HG03439 (cell line): ENCODE results near the gene KRT77.
"Not testable (repeated sequence)": the region's sequence is repeated elsewhere in the genome, so short reads cannot be mapped to it uniquely, and the experiment has no call there.

Experiments
- ATAC-seq: cut with Tn5 transposase; IDR thresholded peaks from one replicate; pipeline ENCODE4 v1.9.1; 2021; ENCODE audit warnings: mild to moderate bottlenecking, moderate library complexity; ENCODE audit not compliant: unreplicated experiment

The KRT77 gene

GRCh38 chr12:52679875-52680274 is 23.4 kb downstream of the KRT77 start:
- ATAC-seq = no peak

DNA sequence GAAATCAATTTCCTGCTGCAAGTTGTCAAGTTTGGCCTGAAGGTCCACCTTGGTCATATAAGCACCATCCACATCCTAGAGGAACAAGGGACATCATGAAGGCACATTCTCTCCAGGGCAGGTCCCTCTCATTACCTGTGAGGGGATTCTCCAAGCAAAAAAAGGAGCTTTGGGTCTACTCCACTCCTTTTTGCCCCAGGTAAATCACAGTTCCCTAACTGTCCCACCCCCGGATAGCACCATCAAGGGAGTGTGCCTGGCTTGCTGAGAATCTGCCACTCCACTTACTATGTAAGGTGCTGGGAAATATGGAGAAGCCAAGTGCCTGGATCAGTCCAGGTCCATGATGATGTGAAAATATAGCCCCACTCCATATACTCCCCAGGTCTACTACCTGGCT is 25.7 kb downstream of the KRT77 start:
- ATAC-seq = no peak

- ATAC-seq = no peak
These were observed 26.2 kb downstream of the KRT77 start for GRCh38 chr12:52677126-52677525.

DNA sequence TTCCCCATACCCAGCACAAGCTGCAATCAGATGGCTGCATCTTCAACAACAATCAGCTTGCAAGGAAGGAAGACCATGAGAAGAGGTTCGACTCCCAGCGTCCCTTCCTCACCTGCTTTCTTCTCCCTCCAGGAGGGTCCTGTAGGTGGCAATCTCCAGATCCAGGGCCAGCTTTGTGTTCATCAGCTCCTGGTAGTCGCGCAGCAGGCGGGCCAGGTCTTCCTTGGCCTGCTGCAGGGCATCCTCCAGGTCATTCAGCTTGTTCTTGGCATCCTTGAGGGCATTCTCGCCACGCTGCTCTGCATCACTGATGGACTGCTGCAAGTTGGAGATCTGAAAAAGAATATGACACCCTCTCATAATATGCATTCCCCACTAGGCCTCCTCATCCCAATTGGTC is 27.2 kb downstream of the KRT77 start:
- no peak for ATAC-seq

GRCh38 chr12:52675301-52675701 is 28.0 kb downstream of the KRT77 start:
- no peak for ATAC-seq

DNA sequence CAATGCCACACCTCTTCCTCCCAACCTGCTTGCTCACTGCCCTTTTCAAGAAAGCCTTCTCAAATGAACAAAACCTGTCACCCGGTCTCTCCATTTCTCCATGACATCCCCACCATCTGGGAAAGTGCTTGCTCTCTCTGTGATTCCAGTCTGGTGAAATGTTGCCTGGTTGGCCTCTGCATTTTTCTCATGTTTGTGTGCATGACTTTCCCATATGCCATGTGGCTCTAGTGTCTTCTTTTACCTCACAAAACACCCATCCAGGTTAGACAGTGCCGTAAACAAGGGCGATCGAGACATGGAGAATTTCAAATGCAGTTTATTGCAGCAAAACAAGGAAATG is 28.9 kb downstream of the KRT77 start:
- no peak for ATAC-seq

DNA sequence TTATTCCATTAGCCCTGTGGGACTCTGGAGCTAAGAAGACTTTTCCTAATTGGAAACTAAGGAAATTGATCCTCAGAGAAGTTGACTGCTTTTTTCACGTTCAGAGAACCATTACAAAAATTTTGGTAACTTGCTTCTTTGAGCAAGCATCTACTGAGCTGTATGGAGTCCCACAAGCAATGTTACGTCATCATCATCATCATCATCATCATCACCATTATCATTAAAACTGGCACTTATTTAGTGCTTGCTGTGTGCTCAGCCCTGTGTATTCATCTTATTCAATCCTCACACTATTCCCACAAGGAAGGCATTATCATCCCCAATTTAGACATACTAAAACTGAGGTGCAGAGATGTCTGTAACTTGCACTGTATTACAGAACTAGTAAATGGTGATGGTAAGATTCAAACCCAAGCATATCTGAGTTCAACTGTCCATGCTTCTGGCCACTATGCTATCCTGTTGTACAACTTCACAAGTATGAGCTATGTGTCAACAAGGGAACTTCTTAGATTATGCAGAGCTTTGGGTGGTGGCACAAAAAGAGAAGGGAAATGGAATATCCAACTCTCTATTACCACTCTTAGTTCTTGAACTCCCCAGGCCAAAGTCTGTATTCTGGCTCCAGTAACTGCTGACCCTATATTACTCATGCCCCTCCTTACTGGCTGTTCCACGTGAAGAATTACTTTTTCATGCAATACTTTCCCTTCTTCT is 29.5 kb downstream of the KRT77 start:
- no peak for ATAC-seq

GRCh38 chr12:52673217-52673616 is 30.1 kb downstream of the KRT77 start:
- ATAC-seq = no peak

DNA sequence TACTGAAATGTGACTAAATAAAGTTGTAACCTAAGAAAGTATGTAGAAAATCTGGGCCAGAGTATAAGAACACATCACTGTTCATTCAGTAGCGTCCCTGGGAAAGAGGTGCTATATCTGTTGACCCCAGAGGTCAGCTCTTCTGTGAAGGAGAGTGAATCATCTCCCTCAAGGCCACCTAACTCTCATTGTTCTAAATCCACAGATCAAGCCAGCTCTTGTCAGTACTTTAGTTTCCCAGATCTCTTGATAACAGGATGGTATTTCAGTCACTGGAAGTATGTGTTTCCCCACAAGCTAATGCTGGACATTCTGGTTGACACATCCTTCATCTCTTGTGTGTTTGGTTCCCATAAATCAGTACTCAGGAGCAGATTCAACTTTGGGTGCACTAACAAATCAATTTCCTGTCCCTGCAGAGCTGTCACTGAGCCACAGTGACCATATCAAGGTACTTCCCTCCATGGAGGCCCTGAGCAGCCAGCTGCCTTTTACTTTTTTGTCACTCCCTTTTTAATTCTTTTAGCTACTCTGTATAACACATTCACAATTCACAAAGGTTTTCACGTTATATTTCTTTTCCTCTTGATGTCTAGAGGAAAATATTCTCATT is 30.9 kb downstream of the KRT77 start:
- ATAC-seq = no peak

- ATAC-seq = no peak
These were observed 32.4 kb downstream of the KRT77 start for GRCh38 chr12:52670961-52671360.

- no peak for ATAC-seq
These were observed 32.8 kb downstream of the KRT77 start for GRCh38 chr12:52670506-52670905.

GRCh38 chr12:52669941-52670340 is 33.4 kb downstream of the KRT77 start:
- ATAC-seq = not testable (repeated sequence)

- ATAC-seq = no peak
These were observed 33.9 kb downstream of the KRT77 start for GRCh38 chr12:52669426-52669825.

GRCh38 chr12:52667931-52668330 is 35.4 kb downstream of the KRT77 start:
- ATAC-seq = no peak

DNA sequence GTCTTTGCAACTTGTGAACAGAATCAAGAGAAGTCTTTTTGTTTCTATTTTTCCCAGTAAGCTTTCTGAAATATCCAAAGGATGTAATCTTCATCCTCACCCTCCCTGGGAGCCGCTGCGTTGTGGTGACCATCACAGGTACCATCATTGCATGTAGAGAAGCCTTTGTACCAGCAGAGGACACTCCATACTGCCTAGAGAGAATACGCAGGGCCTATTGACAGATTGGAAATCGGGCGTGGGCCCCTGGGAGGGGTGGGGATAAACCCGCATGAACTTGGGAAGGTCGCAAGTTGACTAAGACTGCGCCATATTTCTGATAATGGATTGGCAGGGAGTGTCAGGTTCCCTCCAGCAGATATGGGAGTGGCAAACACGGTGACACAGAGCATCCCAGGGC is 35.8 kb downstream of the KRT77 start:
- ATAC-seq = no peak

DNA sequence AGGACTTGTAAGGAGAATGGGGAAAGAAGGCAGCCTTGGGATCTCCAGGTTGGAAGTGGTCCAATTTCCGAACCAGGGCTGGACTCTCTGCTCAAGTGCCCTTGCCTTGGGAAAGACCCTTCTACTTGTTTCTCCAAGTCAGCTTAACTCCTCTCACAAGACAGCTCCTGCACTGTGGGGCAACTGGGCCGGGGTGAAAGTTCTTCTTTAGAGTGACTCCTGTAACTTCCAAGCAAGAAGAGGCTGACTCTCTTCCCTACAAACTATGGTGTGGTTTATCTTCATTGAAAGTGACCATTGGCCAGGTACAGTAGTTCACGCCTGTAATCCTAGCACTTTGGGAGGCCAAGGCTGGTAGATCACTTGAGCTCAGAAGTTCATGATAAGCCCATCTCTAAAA is 36.9 kb downstream of the KRT77 start:
- ATAC-seq = no peak

DNA sequence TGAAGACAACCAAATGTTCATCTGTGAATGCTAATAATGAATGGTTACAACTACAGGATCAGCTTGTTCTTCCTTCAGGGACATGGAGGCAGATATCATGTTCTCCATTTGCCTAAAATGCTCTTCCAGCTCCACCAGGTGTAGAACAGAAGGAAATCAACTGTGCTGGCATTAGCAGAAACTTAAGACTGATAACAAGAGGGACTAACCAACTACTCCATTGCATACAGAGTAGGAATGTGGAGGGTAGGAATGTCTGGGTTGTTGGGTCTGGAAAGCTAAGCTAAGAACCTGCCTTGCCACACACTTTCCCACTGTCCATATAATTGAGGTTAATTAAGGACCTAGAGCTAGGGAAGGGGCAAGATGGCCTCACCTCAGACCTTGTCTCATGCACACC is 39.9 kb downstream of the KRT77 start:
- ATAC-seq = no peak

GRCh38 chr12:52662918-52663229 is 40.5 kb downstream of the KRT77 start:
- no peak for ATAC-seq

GRCh38 chr12:52662093-52662917 is 41.0 kb downstream of the KRT77 start:
- no peak for ATAC-seq

DNA sequence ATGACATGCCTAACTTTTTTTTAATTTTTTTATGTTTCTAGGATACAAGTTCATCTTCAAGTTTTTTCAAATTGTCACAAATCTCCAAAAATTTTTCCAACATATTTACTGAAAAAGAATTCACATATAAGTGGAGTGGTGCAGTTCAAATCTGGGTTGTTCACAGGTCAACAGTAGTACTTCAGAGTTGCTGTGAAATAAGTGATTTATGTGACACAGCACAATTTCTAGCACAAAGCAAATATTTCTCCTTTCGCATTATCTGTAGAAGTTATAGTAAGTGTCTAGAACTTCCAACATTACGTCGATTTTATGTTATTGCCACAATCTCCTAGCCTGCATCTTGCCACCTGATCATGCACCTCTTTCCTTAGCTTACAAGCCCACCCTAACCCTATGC is 41.7 kb downstream of the KRT77 start:
- ATAC-seq = no peak

GRCh38 chr12:52660934-52661499 is 42.3 kb downstream of the KRT77 start:
- no peak for ATAC-seq

GRCh38 chr12:52659951-52660350 is 43.4 kb downstream of the KRT77 start:
- ATAC-seq = no peak
